SJCRH30 (cell line): Measurements from ENCODE around the gene TMPRSS9. TPM values are rescaled to one million over a fixed set of nuclear protein-coding genes. Genes with fewer than 3 reads are reported as not detected.

Experiments
- DNase-seq, 2 experiments: peaks; one replicate each; pipeline ENCODE4 v3.0.0-alpha.2; 2015 to 2020
- H3K27ac ChIP-seq: fragments of 250-450 bp; sonication (Bioruptor Pico); 2 replicates; pipeline ENCODE4 v1.5.1; 2020; ENCODE audit warnings: mild to moderate bottlenecking, moderate library complexity
- H3K27me3 ChIP-seq: fragments of 250-450 bp; sonication (Bioruptor Pico); 2 replicates; pipeline ENCODE4 v1.5.1; 2020; ENCODE audit warnings: mild to moderate bottlenecking, moderate library complexity
- H3K36me3 ChIP-seq: fragments of 250-450 bp; sonication (Bioruptor Pico); 2 replicates; pipeline ENCODE4 v1.5.1; 2020; ENCODE audit warnings: mild to moderate bottlenecking, moderate library complexity
- H3K4me1 ChIP-seq: fragments of 250-450 bp; sonication (Bioruptor Pico); 2 replicates; pipeline ENCODE4 v1.5.1; 2020; ENCODE audit warnings: mild to moderate bottlenecking, moderate library complexity
- H3K4me3 ChIP-seq: fragments of 250-450 bp; sonication (Bioruptor Pico); 2 replicates; pipeline ENCODE4 v1.5.1; 2020; ENCODE audit warnings: mild to moderate bottlenecking, moderate library complexity
- H3K9me3 ChIP-seq: fragments of 250-450 bp; sonication (Bioruptor Pico); replicated peaks from 2 replicates; pipeline ENCODE4 v1.5.1; 2020; ENCODE audit warnings: mild to moderate bottlenecking, moderate library complexity
- total RNA-seq: library from RNA; depleted of rRNA; stranded (reverse); fragments of >200 nt; shearing (Covaris generic); gene quantifications from 2 replicates; pipeline ENCODE4 v1.2.3, GENCODE V29; 2014

The TMPRSS9 gene
- total RNA-seq, 1 experiment from 2014 or later = 0.04 TPM

- Histone ChIP-seq H3K4me1 (0 out of 2 replicates have a peak, but pooled peaks cover 2% of the 10 kb centered on the region), H3K27ac (no peak overlapping the region), H3K36me3 (peaks cover 6% of the 10 kb centered on the region), H3K27me3 (no peaks in the 10 kb centered on the region), H3K9me3 (no peaks in the 10 kb centered on the region), H3K4me3 (no peak overlapping the region)
- DNase-seq = no peak
Observed at GRCh38 chr19:2428756-2429711, 69.0 kb downstream of the TMPRSS9 start.

DNA sequence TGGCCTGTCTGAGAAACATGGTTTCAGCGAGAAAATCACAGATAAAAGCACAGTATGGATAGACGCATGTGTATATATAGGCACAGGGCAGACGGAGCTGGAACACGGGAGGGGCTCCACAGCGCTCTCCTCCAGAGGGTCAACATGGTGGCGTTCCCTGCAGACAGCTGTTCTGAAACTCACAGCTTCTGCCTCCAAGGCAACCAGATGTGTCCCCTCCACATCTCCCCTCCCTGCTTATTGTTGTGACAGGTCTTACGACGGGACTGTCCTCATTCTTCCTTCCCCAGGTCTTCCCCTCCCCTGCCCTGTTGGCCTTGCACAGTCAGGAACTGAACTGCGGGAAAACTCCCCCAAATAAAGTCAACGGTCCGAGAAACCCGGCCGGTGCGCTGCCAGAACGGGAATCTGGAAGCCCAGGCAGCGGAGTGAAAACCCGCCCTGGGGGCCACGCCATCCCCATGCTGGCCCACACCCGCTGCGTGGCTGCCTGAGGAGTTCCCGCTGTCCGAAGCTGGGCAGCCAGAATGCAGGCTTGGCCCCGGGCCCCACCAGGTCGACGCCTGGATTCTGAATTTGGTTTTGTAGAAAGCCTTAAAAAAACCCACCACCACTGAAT lies 70.0 kb downstream of the TMPRSS9 start:
- DNase-seq = no peak
- Histone ChIP-seq H3K9me3 (no peaks in the 10 kb centered on the region), H3K27me3 (no peaks in the 10 kb centered on the region), H3K27ac (no peak overlapping the region), H3K4me1 (0 out of 2 replicates have a peak, but pooled peaks cover 2% of the 10 kb centered on the region), H3K36me3 (peaks cover 11% of the 10 kb centered on the region), H3K4me3 (no peak overlapping the region)

DNA sequence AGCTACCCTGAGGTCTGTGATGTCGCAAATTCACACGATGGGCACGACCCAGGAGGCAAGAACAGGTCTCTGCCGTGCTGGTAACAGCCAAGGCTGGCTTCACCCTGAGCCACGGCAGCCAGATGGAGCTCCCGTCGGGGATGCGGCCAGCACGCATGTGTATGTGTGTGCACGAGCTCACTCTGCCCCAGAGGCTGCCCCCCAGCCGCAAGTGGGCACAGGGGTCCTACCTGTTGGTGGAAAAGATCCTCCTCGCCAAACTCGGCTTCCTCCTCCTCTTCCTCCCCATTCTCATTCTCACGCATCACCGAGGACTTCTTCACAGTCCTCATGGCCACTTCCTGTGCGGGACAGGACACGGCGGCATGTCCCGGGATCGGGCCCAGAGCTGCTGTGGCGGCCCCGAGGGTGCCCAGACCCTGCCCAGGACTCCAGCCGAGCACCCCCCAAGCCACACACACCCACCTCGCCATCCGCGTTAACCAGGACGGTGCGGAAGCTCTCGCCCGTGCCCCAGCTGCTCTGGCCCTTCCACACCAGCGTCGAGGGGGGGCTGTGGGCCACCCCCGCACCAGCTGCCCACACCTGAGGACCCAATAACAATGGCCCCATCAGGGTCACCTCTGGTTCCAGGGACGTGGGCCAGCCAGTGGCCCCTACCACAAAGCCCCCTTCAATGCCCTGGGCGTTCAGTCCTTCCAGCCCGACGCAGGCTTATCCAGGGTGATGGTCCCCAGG lies 71.4 kb downstream of the TMPRSS9 start:
- Histone ChIP-seq H3K9me3 (no peaks in the 10 kb centered on the region), H3K36me3 (peaks cover 13% of the 10 kb centered on the region), H3K27me3 (no peaks in the 10 kb centered on the region), H3K4me1 (0 out of 2 replicates have a peak, but pooled peaks cover 2% of the 10 kb centered on the region), H3K27ac (no peak overlapping the region), H3K4me3 (no peak overlapping the region)
- no peak for DNase-seq

GRCh38 chr19:2432131-2432848 lies 72.2 kb downstream of the TMPRSS9 start:
- no peak for DNase-seq
- Histone ChIP-seq H3K4me3 (no peak overlapping the region), H3K9me3 (no peaks in the 10 kb centered on the region), H3K4me1 (0 out of 2 replicates have a peak, but pooled peaks cover 2% of the 10 kb centered on the region), H3K36me3 (peaks cover 13% of the 10 kb centered on the region), H3K27me3 (no peaks in the 10 kb centered on the region), H3K27ac (no peak overlapping the region)

DNA sequence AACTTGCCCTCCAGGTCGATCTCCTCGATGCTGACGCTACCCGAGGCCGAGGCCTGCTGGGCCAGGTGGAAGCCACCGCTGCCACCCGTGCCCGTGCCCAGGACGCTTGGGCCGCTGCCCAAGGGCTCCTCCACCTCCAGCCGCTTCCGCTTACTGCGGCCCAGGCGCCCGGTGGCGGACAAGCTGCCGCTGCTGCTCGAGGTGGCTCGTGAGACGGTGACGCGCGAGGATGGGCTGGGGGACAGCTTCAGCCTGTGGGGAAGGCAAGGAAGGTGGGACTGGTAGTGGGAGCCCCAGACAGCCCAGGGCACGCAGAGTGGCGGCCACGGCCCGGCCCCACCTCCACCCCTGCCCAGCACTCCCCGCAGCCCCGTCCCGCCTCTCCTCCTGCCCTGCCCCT lies 73.8 kb downstream of the TMPRSS9 start:
- peaks cover 21% of the 10 kb centered on the region for H3K36me3 ChIP-seq

DNA sequence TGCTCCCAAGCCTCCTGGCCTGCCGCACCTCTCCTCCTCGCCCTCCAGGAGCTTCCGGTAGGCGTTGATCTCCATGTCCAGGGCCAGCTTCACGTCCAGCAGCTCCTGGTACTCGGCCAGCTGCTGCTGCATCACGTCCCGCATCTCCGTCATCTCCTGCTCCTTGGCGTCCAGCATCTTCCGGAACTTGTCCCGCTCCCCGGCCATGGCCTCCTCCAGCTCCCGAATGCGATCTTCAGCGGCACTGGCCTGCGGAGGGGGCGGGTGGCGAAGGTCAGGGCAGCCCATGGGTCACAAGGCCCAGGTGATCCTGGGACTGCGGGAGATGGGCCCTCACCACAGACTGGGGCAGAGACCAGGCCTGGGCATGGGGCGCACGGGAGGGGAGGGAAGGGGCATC lies 74.2 kb downstream of the TMPRSS9 start:
- H3K27ac ChIP-seq = no peak overlapping the region
- no peaks in the 10 kb centered on the region for H3K9me3 ChIP-seq
- H3K27me3 ChIP-seq = no peaks in the 10 kb centered on the region
- no peaks in the 10 kb centered on the region for H3K4me1 ChIP-seq
- no peak overlapping the region for H3K4me3 ChIP-seq
- peaks cover 21% of the 10 kb centered on the region for H3K36me3 ChIP-seq
- DNase-seq = no peak

More for the DNA sequence above, 73.8 kb downstream of the TMPRSS9 start:
- DNase-seq = no peak
- H3K4me1 ChIP-seq = no peaks in the 10 kb centered on the region
- no peaks in the 10 kb centered on the region for H3K9me3 ChIP-seq
- no peak overlapping the region for H3K4me3 ChIP-seq
- no peak overlapping the region for H3K27ac ChIP-seq
- H3K27me3 ChIP-seq = no peaks in the 10 kb centered on the region

GRCh38 chr19:2434721-2435265 lies 74.7 kb downstream of the TMPRSS9 start:
- H3K27ac ChIP-seq = no peak overlapping the region
- H3K36me3 ChIP-seq = peaks cover 21% of the 10 kb centered on the region
- H3K4me1 ChIP-seq = no peaks in the 10 kb centered on the region
- no peak for DNase-seq
- no peaks in the 10 kb centered on the region for H3K9me3 ChIP-seq
- H3K4me3 ChIP-seq = no peak overlapping the region
- H3K27me3 ChIP-seq = no peaks in the 10 kb centered on the region

- DNase-seq = no peak
- H3K36me3 ChIP-seq = peaks cover 18% of the 10 kb centered on the region
- H3K27me3 ChIP-seq = no peaks in the 10 kb centered on the region
- H3K4me1 ChIP-seq = no peaks in the 10 kb centered on the region
- H3K9me3 ChIP-seq = no peaks in the 10 kb centered on the region
- H3K27ac ChIP-seq = no peak overlapping the region
- H3K4me3 ChIP-seq = no peak overlapping the region
Observed at GRCh38 chr19:2436384-2436783, 76.3 kb downstream of the TMPRSS9 start.

DNA sequence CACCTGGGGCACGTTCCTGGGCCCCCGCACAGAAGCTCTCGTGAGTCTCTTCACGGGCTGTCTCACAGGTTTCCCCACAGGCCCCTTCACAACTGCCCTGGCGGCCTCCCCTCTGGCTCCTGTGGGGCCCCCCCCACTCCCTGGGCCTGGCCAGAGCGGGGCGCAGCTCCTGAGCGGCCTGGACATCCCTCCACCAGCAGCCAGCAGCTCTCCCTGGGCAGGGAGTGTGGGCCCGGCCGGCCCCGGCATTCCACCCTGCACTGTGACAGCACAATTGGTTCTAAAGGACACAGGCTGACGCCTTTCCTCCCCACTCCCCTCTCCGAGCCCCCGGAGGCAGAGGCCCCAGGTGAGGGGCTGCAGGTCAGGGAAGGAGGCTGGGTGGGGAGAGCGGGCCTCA lies 76.9 kb downstream of the TMPRSS9 start:
- H3K9me3 ChIP-seq = no peaks in the 10 kb centered on the region
- DNase-seq = no peak
- H3K4me3 ChIP-seq = no peak overlapping the region
- no peak overlapping the region for H3K27ac ChIP-seq
- no peaks in the 10 kb centered on the region for H3K4me1 ChIP-seq
- no peaks in the 10 kb centered on the region for H3K27me3 ChIP-seq
- peaks cover 22% of the 10 kb centered on the region for H3K36me3 ChIP-seq

DNA sequence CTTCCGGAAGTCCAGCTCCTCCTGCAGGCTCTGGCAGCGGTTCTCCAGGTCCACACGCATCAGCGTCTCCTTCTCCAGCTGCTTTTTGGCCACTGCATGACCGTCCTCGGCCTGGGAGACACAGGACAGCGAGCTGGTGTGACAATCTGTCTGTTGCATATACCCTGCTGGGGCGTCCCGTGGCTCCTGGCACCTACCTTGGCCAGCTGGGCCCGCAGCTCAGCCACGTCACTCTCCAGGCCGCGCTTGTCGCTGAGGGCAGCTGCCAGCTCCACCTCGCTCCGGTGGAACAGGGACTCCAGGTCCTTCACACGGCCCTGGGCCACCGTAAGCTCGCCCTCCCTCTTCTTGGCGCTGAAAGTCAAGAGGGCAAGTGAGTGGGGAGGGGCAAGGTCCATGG lies 78.1 kb downstream of the TMPRSS9 start:
- DNase-seq = no peak
- Histone ChIP-seq H3K4me1 (no peaks in the 10 kb centered on the region), H3K4me3 (no peak overlapping the region), H3K27ac (no peak overlapping the region), H3K27me3 (no peaks in the 10 kb centered on the region), H3K9me3 (no peaks in the 10 kb centered on the region), H3K36me3 (peaks cover 29% of the 10 kb centered on the region)

DNA sequence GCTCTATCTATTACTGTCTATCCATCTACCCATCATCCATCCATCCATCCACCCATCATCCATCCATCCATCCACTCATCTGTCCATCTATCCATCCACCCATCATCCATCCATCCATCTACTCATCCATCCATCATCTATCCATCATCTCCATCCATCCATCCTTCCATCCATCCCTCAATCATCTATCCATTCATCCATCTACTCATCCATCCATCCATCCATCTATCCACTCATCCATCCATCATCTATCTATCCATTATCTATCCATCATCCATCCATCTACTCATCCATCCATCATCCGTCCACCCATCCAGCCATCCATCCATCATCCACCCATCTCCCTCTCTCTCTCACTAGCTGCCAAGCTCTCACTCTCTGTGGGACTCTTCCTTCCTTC lies 80.5 kb downstream of the TMPRSS9 start:
- Histone ChIP-seq H3K9me3 (no peaks in the 10 kb centered on the region), H3K27ac (no peak overlapping the region), H3K27me3 (no peaks in the 10 kb centered on the region), H3K4me1 (no peaks in the 10 kb centered on the region), H3K4me3 (no peak overlapping the region), H3K36me3 (peaks cover 35% of the 10 kb centered on the region)
- DNase-seq = no peak

DNA sequence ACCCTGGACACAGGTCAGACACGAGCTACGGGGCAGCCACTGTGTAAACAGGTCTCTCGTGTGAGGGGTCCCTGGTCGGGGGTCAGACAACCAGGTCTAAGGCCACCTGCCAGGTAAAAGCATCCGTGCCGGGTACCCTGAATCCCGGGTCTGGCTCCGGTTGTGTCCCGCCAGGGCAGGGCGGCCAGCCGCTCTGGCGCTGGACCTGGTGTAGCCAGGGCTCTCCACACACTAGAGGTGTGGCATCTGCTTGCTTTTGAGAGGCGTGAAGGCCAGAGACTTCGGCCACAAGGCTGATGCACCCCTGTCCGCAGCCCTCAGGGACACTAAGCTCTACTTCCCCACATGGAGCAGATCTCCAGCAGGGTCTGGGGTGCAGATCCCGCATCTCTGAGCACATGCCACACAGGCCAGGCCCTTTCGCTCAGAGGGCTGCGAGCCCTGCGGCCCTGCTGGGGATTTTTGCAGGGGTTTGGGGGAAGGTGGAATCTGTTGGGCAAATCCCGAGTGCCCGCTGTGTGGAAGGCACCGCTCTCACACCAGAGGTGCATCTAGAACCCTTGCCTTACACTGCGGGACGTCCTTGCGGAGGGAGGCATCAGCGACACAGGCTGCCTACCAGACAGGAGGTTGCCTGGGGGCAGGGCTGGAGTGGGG lies 81.2 kb downstream of the TMPRSS9 start:
- H3K4me3 ChIP-seq = no peak overlapping the region
- peaks cover 35% of the 10 kb centered on the region for H3K36me3 ChIP-seq
- no peaks in the 10 kb centered on the region for H3K27me3 ChIP-seq
- no peak overlapping the region for H3K27ac ChIP-seq
- peaks cover 2% of the 10 kb centered on the region; the same call in 1 of the 2 replicates for H3K4me1 ChIP-seq
- no peaks in the 10 kb centered on the region for H3K9me3 ChIP-seq
- no peak for DNase-seq

GRCh38 chr19:2443116-2443784 lies 83.2 kb downstream of the TMPRSS9 start:
- DNase-seq = no peak
- no peaks in the 10 kb centered on the region for H3K27me3 ChIP-seq
- H3K36me3 ChIP-seq = peaks cover 29% of the 10 kb centered on the region
- no peaks in the 10 kb centered on the region for H3K9me3 ChIP-seq
- peaks cover 13% of the 10 kb centered on the region for H3K4me1 ChIP-seq
- H3K27ac ChIP-seq = no peak overlapping the region
- H3K4me3 ChIP-seq = no peak overlapping the region
